Right lobe of liver (tissue), 6 donors: ENCODE results near the gene CD8A. TPM values are rescaled to one million over a fixed set of nuclear protein-coding genes. Genes with fewer than 3 reads are reported as not detected.

Source experiments
- ATAC-seq, 4 donors: fragments of 200-7000 bp; cut with Tn5 transposase; one replicate each; pipeline ENCODE4 v1.9.1; 2020; ENCODE audit warnings: mild to moderate bottlenecking in 4 of 4, moderate library complexity in 4 of 4
- DNase-seq, 3 donors: peaks; one replicate each; pipeline ENCODE4 v3.0.0-alpha.2; 2020
- H3K27ac ChIP-seq, 3 donors: fragments of 200-600 bp; one replicate each; pipeline ENCODE4 v1.8.0; 2022
- H3K27me3 ChIP-seq, 2 donors: fragments of 200-600 bp; one replicate each; pipeline ENCODE4 v1.8.0; 2022
- H3K36me3 ChIP-seq, 4 donors: fragments of 200-600 bp; sonication (generic) in 1 of 4; one replicate each; pipeline versions ENCODE4 v1.5.1 to v1.8.0; 2017 to 2022; ENCODE audit warnings: control low read depth in 1 of 4
- H3K4me1 ChIP-seq, 4 donors: fragments of 200-600 bp; sonication (generic) in 1 of 4; one replicate each; pipeline versions ENCODE4 v1.5.1 to v1.8.0; 2017 to 2022; ENCODE audit warnings: control low read depth in 1 of 4
- H3K4me3 ChIP-seq, 3 donors: fragments of 200-600 bp; one replicate each; pipeline ENCODE4 v1.8.0; 2022
- H3K9me3 ChIP-seq, 4 donors: fragments of 200-600 bp; sonication (generic) in 1 of 4; one replicate each; pipeline versions ENCODE4 v1.5.1 to v1.8.0; 2017 to 2022; ENCODE audit warnings: control low read depth in 1 of 4
- POLR2A ChIP-seq: fragments of 450-650 bp; IDR thresholded peaks from one replicate; pipeline ENCODE4 v1.6.1; 2017; ENCODE audit warnings: antibody characterized with exemption, mild to moderate bottlenecking
- WGBS: methylation state at CpG from one replicate; pipeline ENCODE4 v1.1.6; 2018; ENCODE audit warnings: low coverage, low lambda C conversion rate; ENCODE audit not compliant: insufficient coverage; ENCODE audit errors: missing lambda C conversion rate; 5-methylcytosine and 5-hydroxymethylcytosine counted together
- intact Hi-C, 2 donors: fragments of 100-400 bp; cut with DNase I; formaldehyde crosslinking; loops; one replicate each; pipeline versions ENCODE4 v1.11.2 to v1.14.1; 2022
- total RNA-seq, 6 experiments: library from RNA; depleted of rRNA in 2 of 6; stranded (reverse); fragments of >200 nt in 2 of 6; fragmentation: NEBNext Ultra II Directional in 3 of 6; extraction: Animal tissue kit (Norgen Biotek cat#: 25700) in 3 of 6; gene quantifications; one replicate each; pipeline versions ENCODE4 v1.1.0 to v1.2.4, GENCODE V29; 2016 to 2023
- TF ChIP-seq, protein P1 (sequence below), 4 donors: fragments of 200-600 bp in 3 of 4; fragments of 450-650 bp in 1 of 4; IDR thresholded peaks; one replicate each; pipeline versions ENCODE4 v1.5.1 to v1.8.0; 2016 to 2022; ENCODE audit warnings: antibody characterized with exemption in 4 of 4, mild to moderate bottlenecking in 2 of 4
- donor health status: DM: no; HTN: yes; CAD: no.
- donor health status: DM: no; HTN: no; CAD: no.
- donor health status: DM: no; HTN: no; CAD: no.
- donor health status: DM: no; HTN: yes; CAD: no.
- donor health status: DM: no; HTN: yes; CAD: no.

CD8A gene
- total RNA-seq, 6 experiments from 2014 or later = 0.26 to 1.1 (median 0.61) TPM

GRCh38 chr2:86821306-86821705 lies 30.6 kb upstream of the CD8A start:
- no peak for ATAC-seq
- intact Hi-C loops = no loop called here
- no peaks in the 10 kb centered on the region for H3K27me3 ChIP-seq
- no peaks in the 10 kb centered on the region for H3K36me3 ChIP-seq
- no peaks in the 10 kb centered on the region for H3K4me1 ChIP-seq
- 74% methylated on average over 3 of the region's 13 CpGs for WGBS
- no peak for TF ChIP-seq POLR2A
- TF ChIP-seq, protein P1, sequence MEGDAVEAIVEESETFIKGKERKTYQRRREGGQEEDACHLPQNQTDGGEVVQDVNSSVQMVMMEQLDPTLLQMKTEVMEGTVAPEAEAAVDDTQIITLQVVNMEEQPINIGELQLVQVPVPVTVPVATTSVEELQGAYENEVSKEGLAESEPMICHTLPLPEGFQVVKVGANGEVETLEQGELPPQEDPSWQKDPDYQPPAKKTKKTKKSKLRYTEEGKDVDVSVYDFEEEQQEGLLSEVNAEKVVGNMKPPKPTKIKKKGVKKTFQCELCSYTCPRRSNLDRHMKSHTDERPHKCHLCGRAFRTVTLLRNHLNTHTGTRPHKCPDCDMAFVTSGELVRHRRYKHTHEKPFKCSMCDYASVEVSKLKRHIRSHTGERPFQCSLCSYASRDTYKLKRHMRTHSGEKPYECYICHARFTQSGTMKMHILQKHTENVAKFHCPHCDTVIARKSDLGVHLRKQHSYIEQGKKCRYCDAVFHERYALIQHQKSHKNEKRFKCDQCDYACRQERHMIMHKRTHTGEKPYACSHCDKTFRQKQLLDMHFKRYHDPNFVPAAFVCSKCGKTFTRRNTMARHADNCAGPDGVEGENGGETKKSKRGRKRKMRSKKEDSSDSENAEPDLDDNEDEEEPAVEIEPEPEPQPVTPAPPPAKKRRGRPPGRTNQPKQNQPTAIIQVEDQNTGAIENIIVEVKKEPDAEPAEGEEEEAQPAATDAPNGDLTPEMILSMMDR (IDR thresholded peaks at IDR 0.05) = no peak
- no peak for DNase-seq
- no peaks in the 10 kb centered on the region for H3K9me3 ChIP-seq
- H3K4me3 ChIP-seq = no peak overlapping the region
- H3K27ac ChIP-seq = no peak overlapping the region

DNA sequence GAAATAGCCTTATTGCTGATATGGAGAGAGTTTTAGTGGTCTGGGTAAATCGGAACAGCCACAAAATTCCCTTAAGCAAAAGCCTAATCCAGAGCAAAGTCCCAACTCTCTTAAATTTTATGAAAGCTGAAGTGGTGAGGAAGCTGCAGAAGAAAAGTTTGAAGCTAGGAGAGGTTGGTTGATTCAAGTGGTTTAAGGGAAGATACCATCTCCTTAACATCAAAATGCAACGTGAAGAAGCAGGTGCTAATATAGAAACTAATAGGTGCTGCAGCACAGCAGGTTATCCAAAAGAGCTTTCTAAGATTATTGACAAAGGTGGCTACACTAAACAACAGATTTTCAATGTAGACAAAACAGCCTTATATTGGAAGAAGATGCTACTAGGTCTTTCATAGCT lies 28.2 kb upstream of the CD8A start:
- Histone ChIP-seq H3K27ac (no peak overlapping the region), H3K36me3 (no peaks in the 10 kb centered on the region), H3K4me1 (no peaks in the 10 kb centered on the region), H3K27me3 (no peaks in the 10 kb centered on the region), H3K9me3 (no peaks in the 10 kb centered on the region), H3K4me3 (no peak overlapping the region)
- 71% methylated on average over 2 of the region's 2 CpGs for WGBS
- TF ChIP-seq, protein P1 (IDR thresholded peaks at IDR 0.05) = no peak
- TF ChIP-seq POLR2A = no peak
- intact Hi-C loops = no loop called here
- no peak for DNase-seq
- ATAC-seq = no peak

- DNase-seq = no peak
These were observed 27.5 kb upstream of the CD8A start for GRCh38 chr2:86818114-86818801.

DNA sequence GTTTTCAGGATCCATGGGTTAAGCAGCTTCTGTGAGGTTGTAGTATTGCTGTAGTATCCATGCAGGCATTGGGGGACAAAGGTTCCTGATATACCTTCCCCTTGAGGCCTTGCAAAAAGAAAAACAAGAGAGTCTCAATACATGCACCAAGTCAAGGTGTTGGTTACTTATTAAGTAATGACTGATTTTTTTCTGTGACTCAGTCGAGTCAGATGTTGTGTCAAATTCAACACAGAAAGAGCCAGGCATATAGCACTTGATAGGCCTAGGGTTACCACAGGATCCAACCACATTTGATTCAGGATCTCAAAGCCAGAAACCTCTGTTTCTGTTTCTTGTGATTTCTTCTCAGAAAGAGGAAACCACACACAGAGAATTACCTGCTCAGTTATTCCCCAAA lies 24.9 kb upstream of the CD8A start:
- Histone ChIP-seq H3K4me3 (no peak overlapping the region), H3K9me3 (no peaks in the 10 kb centered on the region), H3K36me3 (no peaks in the 10 kb centered on the region), H3K27me3 (no peaks in the 10 kb centered on the region), H3K27ac (no peak overlapping the region), H3K4me1 (no peaks in the 10 kb centered on the region)
- DNase-seq = no peak
- WGBS = 42% methylated on average over 1 of the region's 1 CpG
- intact Hi-C loops = no loop called here
- no peak for ATAC-seq
- TF ChIP-seq, protein P1 (IDR thresholded peaks at IDR 0.05) = no peak
- no peak for TF ChIP-seq POLR2A

More at GRCh38 chr2:86818114-86818801, 27.5 kb upstream of the CD8A start:
- no peaks in the 10 kb centered on the region for H3K9me3 ChIP-seq
- no peaks in the 10 kb centered on the region for H3K36me3 ChIP-seq
- H3K4me1 ChIP-seq = no peaks in the 10 kb centered on the region
- H3K27me3 ChIP-seq = no peaks in the 10 kb centered on the region
- no peak for TF ChIP-seq POLR2A
- TF ChIP-seq, protein P1 (IDR thresholded peaks at IDR 0.05) = no peak
- H3K4me3 ChIP-seq = no peak overlapping the region
- intact Hi-C loops = no loop called here
- ATAC-seq = no peak
- no peak overlapping the region for H3K27ac ChIP-seq
- 85% methylated on average over 4 of the region's 4 CpGs for WGBS
